CD4-positive, alpha-beta T cell treated with Interleukin-12 subunit alpha and Interleukin-12 subunit beta, for 1 hour (primary cell): ENCODE data around the gene DIS3L2.
"Not testable (repeated sequence)": the region's sequence is repeated elsewhere in the genome, so short reads cannot be mapped to it uniquely, and the experiment has no call there.

Experiments used
- DNase-seq: peaks from one replicate; pipeline ENCODE4 v3.0.0-alpha.2; 2020

DIS3L2 gene

DNA sequence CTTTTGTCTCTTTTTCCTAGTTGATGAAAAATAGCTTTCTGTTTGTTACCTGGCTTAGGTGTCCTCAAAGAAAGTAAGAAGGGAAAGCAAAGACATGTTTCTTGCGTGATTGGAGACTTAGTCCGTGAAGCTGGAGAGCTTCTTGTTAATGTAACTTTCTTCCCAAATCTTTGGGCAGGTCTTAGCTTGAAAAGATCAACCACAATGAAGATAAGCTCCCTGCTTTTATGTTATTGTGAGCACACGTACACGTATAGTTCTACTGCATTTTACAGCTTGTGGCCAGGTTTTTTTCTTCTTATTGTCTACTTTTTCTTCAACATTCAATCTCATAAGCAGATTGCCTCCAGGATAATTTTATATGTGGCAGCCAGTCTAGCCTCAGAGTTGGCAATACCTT is 99.8 kb downstream of the DIS3L2 start:
- no peak for DNase-seq

DNA sequence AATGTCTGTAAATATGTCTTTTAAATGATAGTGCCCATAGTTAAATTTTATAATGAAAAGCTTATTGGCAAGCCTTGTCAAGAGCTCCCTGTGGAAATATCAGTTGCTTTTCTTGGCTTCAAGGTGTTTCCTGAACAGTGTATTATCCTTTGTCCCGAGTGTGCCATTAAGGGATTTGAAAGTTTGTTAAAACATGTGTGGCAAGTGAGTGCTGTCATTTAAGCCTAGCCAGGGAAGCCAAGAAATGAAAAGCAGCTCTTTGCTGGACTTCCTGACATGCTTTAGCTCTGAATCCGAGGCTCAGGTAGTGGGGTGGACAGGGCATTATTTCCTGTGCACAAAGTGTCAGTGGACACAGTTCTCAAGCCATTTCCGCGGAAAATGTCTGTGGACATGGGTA is 111.5 kb downstream of the DIS3L2 start:
- DNase-seq: no peak

DNA sequence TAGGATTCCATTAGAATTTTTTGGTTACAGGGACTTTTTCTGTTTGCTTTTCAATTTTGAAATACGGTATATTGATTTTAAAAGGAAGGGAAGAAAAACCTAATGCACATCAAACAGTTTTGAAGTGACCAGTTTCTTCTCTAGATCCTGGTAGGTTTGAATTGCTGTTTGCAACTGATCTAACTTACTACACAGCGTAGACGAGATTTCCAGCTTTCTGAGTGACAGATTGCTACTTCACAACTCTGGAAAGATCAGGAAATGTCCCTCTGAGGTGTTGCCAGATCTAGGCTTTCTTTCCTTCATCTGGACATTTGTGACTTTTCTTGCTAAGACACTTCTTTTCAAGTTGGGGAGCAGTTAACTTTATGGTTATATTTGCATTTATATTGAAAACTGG is 112.2 kb downstream of the DIS3L2 start:
- DNase-seq: no peak

DNA sequence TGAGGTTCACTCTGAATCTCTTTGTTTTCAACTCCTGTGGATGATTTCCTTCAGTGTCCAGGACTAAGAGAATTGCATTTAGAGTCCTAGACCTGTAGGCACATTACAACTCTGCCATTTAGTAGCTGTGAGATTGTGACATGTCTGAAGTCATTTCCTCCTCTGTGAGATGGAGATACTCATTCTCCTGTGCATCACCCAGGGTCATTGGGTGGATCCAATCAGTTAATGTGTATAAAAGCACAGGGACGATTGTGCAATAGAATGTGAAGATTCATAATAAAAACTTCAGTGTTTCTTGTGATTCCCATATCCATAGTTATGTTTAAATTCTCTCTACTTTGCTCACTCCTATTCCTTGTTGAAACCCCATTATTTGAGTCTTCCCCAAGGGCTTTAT is 113.6 kb downstream of the DIS3L2 start:
- DNase-seq: no peak

DNA sequence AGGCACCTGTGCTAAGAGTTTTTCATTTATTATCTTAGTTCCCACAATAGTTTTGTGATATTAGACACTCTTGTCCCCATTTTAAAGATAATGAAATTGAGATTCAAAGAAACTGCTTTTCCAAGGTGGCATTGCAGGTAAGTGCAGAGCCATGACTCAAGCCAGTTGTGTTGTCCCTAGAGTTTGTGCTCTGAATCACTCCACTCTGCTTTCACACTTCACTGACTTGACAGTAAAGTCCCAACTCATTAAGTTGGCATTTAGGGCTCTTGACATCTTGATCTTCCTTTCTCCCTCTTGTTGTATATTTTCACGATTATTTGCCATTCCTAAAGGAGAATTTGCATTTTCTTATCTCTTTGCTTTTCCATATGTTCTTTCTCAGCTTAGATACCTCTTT is 114.3 kb downstream of the DIS3L2 start:
- DNase-seq: no peak

DNA sequence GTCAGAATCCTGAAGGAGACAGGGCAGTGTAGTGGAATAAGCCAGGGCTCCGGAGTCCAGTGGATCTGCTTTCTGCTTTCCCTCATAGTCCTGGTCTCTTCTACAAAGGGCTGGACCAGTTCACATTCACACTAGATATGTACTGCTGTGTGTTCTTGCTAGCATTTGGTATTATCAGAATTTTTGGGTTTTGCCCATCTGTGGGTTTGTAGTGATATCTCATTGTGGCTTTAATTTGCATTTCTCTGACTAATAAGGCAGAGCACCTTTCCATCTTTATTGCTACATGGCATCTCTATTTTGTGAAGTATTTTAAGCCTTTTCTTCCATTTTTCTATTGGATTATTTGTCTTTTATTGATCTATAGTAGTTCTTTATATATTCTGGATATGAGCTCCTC is 114.8 kb downstream of the DIS3L2 start:
- DNase-seq: no peak

DNA sequence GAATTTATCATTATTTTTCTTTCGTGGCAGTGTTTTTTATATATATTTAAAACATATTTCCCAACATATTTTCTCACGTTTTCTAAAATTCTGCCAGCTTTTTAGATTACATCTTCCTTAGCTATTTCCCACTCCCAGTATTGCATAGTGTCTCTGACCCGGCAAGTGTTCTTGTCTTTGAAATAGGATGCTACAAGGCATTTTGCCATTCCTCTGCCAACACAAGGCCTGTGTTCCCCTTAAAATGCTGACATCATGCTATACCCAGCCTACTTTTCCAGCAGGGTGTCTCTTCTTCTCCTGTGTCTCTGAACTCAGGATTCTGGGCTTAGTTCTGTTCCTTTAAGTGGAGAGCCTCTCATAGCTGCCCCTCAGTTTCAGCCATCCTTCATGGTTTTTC is 115.2 kb downstream of the DIS3L2 start:
- no peak for DNase-seq

DNA sequence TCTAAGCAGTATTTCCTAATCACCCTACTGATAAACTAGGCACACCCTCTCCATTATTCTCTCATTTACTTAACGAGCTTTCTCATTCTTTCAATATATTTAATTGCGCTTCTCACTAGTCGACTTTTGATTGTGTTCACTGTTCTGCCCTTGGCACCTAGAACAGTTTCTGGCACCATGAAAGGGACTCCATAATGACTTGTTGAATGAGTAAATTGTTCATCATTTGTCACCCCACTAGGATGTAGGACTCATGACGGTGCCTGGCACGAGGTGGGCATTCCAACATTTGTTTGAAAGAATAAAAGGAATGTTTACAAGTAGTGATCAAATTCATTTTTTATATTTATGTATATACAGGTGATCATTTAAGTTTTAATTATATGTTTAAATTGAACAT is 123.7 kb downstream of the DIS3L2 start:
- DNase-seq: no peak

DNA sequence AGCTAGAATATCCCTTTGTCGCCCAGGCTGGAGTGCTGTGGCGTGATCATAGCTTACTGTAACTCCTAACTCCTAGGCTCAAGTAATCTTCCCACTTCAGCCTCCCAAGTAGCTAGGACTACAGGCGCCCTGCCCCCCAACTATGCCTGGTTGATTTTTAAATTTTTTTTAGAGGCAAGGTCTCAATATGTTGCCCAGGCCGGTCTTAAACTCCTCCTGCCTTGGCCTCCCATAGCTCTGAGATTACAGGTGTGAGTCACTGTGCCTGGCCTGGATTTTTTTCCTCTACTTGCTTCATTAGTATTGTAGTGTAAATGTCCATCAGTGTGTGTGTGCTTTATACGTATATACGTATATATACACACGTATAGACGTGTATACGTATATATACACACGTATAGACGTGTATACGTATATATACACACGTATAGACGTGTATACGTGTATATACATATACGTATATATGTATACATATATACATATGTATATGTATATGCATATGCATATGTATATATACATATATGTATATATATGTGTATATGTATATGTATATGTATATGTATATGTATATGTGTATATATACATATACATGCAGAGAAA is 124.4 kb downstream of the DIS3L2 start:
- DNase-seq: no peak

DNA sequence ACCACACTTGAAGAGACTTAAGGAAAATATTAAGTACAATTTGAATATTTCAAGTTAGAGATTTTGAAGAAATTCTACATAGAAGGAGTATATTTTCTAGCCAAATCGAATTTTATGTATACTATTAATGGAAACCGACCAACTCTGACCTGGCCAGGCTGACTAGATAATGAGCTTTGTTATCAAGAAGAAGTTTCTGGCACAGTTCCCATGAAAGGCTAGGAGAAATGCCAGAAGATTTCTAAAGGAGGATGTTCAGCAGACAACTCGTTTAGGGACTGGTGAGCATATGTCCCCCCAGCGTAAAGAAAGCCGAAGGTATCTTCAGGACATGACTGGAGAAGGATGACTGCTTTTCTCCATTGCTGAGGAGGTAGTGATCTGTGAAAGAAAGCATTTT is 127.3 kb downstream of the DIS3L2 start:
- no peak for DNase-seq

DNA sequence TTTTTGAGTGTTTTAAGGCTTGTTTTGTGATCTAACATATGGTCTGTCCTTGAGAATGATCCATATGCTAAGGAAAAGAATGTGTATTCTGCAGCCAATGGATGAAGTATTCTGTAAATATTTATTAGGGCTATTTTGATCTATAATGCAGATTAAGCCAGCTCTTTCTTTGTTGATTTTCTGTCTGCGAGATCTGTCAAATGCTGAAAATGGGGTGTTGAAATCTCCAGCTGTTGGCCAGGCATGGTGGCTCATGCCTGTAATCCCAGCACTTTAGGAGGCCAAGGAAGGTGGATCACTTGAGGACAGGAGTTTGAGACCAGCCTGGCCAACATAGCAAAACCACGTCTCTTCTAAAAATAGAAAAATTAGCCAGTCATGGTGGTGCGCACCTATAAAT is 132.7 kb downstream of the DIS3L2 start:
- no peak for DNase-seq

DNA sequence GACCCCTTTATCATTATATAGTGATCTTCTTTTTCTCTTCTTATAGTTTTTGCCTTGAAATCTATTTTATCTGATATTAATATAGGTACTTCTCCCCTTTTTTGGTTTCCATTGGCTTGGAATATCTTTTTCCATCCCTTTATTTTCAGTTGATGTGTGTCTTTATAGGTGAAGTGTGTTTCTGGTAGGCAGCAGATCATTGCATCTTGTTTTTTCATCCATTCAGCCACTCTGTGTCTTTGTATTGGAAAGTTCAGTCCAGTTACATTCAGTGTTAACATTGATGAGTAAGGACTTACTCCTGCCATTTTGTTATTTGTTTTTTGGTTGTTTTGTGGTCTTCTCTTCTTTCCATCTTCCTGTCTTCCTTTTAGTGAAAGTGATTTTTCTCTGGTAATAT is 133.4 kb downstream of the DIS3L2 start:
- no peak for DNase-seq

DNA sequence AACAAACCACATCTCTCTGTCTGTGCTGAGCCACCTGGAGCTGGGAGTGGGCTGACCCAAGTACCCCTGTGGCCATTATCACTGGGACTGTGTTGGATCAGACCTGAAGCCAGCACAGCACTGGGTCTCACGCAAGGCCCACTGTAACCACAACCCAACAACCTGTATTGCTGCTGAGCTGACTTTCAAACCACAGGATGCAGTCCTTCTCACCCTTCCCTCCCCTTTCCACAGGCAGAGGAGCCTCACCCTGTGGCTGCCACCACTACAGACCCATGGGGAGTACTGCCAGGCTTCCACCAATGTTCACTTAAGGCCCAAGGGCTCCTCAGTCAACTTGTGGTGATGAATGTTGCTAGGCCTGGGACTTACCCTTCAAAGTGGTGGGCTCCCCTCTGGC is 135.7 kb downstream of the DIS3L2 start:
- no peak for DNase-seq

DNA sequence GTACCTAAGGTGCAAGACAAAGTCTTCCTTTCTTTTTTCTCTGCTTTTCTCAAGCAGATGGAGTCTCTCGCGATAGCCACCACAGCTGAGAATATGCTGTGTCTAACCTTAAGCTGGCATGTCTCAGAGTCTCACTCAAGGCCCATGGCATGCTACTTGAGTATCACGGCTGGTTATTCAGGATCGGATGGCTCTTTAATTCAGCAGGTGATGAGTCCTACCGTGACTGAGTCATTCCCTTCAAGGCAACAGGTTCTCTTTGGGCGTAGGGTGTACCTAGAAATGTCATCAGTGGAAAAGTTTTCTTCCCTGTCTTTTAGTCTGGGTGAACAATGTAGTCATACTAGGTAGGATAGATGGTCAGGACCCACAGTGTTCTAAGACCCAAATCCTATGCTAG is 136.2 kb downstream of the DIS3L2 start:
- DNase-seq: no peak

DNA sequence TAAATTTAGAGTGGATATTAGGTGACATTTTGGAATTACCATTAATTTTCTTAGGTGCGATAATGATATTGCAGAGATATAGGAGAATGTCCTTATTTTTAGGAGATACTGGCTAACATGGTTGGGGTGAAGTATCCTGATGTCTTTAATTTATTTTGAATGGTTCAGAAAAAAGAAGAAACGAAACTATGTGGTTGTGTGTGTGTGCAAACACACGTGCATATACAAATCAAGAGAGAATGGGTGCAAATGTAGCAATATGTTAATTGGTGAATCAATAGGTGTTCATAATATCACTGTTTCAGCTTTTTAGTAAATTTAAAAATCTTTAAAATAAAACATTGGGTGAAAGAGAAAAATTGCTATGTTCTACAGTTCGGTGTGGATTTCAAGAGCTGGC is 140.9 kb downstream of the DIS3L2 start:
- DNase-seq: no peak

DNA sequence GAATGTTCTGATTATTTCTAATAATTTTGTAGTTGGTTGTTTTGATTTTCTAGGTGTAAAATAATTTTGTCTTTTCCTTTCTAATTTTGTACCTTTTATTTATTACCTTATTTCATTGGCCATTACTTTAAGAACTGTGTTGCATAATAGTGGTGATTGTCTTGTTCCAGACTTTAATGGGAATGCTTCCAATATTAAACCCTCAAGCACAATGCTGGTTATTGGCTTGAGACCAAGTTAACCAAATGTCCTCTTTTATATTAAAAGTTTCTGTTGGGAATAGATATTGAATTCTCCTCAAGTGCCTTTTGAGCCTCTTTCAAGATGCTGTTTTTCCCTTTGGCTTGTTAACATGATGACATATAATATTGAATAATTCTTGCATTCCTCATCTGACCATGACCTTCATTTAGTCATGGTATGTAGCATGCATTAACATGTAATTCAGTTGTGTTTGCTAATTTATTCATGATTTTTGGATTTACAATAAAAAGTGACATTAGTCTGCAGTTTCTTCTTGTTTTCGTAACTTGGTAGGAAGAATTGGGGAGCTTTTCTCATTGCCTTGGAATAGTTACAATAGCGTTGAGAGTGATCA is 141.7 kb downstream of the DIS3L2 start:
- DNase-seq: no peak

DNA sequence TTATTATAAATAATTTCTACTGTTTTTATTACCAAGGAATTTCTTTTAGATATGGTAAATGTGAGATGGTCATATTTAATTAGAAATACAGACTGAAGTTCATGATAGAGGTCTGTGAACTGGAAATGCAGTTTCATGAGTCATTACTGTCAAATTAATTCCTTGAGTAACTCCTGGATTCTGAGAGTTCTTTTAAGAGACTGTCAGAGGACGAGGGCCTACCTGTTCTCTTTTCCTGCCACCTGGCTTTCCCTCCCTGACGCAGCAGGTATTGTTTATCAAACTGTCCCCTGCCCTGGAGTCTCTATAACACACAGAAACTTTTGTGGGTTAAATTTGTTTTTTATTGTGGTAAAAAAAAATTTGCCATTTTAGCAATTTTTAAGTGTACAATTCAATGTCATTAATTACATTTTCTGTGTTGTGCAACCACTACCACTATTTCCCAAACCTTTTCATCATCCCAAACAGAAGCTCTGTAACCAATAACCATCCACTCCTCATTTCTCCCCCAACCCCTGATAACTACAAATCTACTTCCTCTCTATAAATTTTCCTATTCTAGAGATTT is 142.6 kb downstream of the DIS3L2 start:
- no peak for DNase-seq

DNA sequence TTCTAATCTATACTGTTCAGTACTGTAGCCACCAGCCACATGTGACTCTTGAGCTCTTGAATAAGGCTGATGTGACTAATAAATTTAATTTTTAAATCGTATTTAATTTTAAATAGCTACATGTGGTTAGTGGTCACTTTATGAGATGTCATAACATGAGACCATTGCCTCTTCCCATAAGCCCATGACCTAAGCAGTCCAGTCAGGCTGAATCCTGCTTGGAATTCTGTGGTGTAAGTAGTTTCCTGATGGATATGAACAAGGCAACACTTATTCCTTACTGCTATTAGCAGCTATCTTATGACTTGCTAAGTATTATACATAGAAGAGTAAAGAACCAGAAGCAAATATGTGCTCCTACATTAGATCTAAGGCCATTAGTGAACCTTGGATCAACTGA is 150.0 kb downstream of the DIS3L2 start:
- no peak for DNase-seq

DNA sequence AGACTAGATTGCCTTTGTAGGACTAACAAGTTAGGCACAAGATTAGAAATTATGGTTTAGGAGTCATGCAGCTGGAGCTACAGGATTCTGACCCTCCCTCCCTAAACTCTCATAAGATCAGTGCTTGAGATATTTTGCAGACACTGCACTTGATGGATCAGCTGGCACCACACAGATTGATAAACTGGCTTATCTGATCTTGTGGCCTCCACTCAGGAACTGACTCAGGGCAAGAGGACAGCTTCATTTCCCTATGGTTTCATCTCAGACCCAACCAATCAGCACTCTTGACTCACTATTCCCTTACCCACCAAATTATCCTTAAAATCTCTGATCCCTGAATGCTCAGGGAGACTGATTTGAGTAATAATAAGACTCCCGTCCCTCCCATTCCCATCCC is 152.3 kb downstream of the DIS3L2 start:
- DNase-seq: no peak

DNA sequence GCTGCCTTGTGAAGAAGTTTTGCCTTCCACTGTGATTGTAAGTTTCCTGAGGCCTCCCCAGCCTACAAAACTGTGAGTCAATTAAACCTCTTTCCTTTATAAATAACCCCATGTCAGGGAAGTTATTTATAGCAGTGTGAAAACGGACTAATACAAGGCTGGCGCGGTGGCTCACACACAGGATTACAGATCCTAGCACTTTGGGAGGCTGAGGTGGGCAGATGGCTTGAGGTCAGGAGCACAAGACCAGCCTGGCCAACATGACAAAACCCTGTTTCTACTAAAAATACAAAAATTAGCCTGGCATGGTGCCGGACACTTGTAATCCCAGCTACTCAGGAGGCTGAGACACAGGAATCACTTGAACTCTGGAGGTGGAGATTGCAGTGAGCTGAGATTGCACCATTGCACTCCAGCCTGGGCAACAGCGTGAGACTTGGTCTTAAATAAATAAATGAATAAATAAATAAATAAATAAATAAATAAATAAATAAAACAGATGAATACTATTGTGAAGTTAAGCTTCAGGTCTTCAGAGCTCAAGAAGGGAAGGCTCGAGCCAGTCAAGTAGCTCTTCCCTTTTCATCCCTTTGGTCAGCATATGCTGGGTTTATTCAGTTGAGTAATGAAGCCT is 154.3 kb downstream of the DIS3L2 start:
- DNase-seq: not testable (repeated sequence)

DNA sequence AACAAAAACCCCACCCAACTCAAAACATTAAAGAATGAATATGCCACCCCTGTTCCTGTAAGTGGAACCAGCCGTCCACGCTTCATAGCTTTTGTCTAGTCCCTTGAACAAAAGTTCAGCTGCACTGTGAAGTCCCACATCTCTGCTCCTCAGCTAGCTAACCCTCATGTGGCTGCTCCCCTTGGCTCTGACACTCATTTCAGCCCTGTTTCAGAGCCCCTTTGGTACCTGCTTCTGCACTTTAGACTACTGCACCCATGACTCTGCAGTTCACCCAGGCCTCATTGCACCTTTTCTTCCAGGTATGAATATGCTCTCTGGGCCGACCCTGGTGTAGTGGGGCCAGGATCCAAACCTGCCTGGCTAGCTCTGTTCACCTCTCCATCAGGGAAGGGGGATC is 155.3 kb downstream of the DIS3L2 start:
- DNase-seq: no peak

DNA sequence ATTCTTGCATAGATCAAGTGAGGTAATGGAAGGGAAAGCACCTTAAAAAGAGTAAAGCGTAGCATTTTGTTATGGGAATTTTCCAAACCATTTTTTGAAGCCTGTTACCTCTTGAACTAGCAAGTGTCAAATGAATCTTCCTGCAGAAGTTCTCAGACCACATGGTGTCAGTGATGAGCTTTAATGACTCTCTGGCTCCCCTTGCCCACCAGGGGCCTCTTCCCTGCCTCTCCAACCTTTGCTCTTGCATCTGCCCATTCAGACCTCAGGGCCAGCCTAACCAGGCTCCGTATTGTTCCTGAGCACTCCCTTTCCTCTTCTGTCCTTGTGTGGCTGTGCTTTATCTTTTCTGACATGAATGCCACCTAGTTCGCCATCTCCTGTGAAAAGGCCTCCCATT is 155.9 kb downstream of the DIS3L2 start:
- DNase-seq: no peak

DNA sequence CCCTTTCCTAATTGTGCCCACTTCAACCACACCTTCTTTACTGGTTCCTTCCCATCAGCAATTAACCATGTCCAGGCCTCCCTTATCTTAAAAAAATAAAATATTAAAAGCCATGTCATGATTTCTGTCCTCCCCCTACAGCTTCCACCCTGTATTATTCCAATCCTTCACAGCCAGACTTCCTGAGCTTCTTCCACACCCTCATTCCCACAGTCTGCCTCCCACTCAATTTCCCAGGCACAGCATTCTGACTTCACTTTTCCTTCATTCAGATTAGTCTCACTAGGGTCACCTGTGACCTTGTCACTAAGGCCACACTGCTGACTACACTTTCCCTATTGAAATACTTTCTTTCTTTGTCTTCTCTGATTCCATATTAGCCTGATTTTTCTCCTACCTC is 159.4 kb downstream of the DIS3L2 start:
- no peak for DNase-seq

DNA sequence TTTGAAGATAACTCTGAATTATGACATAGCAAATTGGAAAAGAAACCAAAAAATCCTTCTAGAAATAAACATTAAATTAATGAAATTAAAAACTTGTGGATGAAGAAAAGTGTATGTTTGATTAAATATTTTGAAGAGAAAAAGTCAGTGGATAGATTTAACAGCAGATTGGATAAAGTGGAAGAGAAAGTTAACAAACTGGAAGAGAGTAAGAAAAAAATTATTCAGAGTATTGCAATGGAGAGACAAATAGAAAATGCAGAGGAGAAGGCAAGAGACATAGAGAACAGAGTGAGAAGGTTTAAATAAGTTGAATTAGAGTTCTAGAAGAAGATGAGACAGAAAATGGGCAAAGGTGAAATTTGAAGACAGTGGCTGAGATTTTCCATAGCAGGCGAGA is 162.8 kb downstream of the DIS3L2 start:
- DNase-seq: no peak
